ENCODE data around the gene MUC20.

Gene MUC20

GRCh38 chr3:195761123-195761566, 40.4 kb downstream of the MUC20 start:
- Mint-ChIP-seq H3K27ac (no peak overlapping the region), H3K36me3 (ENCODE audit: low read depth) (no peaks in the 10 kb centered on the region), H3K9me3 (no peaks in the 10 kb centered on the region), H3K4me1 (ENCODE audit: low read depth) (peaks cover 11% of the 10 kb centered on the region), H3K4me3 (no peak overlapping the region), H3K27me3 (ENCODE audit: low read depth) (peaks cover 26% of the 10 kb centered on the region)

- Mint-ChIP-seq H3K9me3 (no peaks in the 10 kb centered on the region), H3K27ac (no peak overlapping the region), H3K4me3 (no peak overlapping the region), H3K27me3 (ENCODE audit: low read depth) (peaks cover 26% of the 10 kb centered on the region), H3K36me3 (ENCODE audit: low read depth) (no peaks in the 10 kb centered on the region), H3K4me1 (ENCODE audit: low read depth) (peaks cover 9% of the 10 kb centered on the region)
These were observed 40.9 kb downstream of the MUC20 start for GRCh38 chr3:195761567-195762248.

- Mint-ChIP-seq H3K36me3 (ENCODE audit: low read depth) (no peaks in the 10 kb centered on the region), H3K27me3 (ENCODE audit: low read depth) (peaks cover 22% of the 10 kb centered on the region), H3K9me3 (peaks cover 2% of the 10 kb centered on the region), H3K4me3 (no peak overlapping the region), H3K27ac (no peak overlapping the region), H3K4me1 (ENCODE audit: low read depth) (peaks cover 5% of the 10 kb centered on the region)
These were observed 41.4 kb downstream of the MUC20 start for GRCh38 chr3:195762249-195762585.

- H3K4me3 Mint-ChIP-seq, result no peak overlapping the region
- peaks cover 22% of the 10 kb centered on the region for H3K27me3 Mint-ChIP-seq (ENCODE audit: low read depth)
- H3K9me3 Mint-ChIP-seq, result peaks cover 4% of the 10 kb centered on the region
- no peak overlapping the region for H3K27ac Mint-ChIP-seq
- H3K4me1 Mint-ChIP-seq (ENCODE audit: low read depth), result peaks cover 4% of the 10 kb centered on the region
- no peaks in the 10 kb centered on the region for H3K36me3 Mint-ChIP-seq (ENCODE audit: low read depth)
These were observed 41.8 kb downstream of the MUC20 start for GRCh38 chr3:195762611-195763010.

GRCh38 chr3:195763076-195763830, 42.5 kb downstream of the MUC20 start:
- Mint-ChIP-seq H3K9me3 (peaks cover 4% of the 10 kb centered on the region), H3K27me3 (ENCODE audit: low read depth) (peaks cover 19% of the 10 kb centered on the region), H3K4me3 (no peak overlapping the region), H3K36me3 (ENCODE audit: low read depth) (no peaks in the 10 kb centered on the region), H3K27ac (no peak overlapping the region), H3K4me1 (ENCODE audit: low read depth) (peaks cover 1% of the 10 kb centered on the region)

- peaks cover 19% of the 10 kb centered on the region for H3K27me3 Mint-ChIP-seq (ENCODE audit: low read depth)
- no peak overlapping the region for H3K4me3 Mint-ChIP-seq
- peaks cover 4% of the 10 kb centered on the region for H3K9me3 Mint-ChIP-seq
- no peak overlapping the region for H3K27ac Mint-ChIP-seq
- H3K4me1 Mint-ChIP-seq (ENCODE audit: low read depth), result peaks cover 1% of the 10 kb centered on the region
- no peaks in the 10 kb centered on the region for H3K36me3 Mint-ChIP-seq (ENCODE audit: low read depth)
These were observed 43.4 kb downstream of the MUC20 start for GRCh38 chr3:195763843-195764825.

GRCh38 chr3:195764961-195765706, 44.4 kb downstream of the MUC20 start:
- peaks cover 10% of the 10 kb centered on the region for H3K27me3 Mint-ChIP-seq (ENCODE audit: low read depth)
- no peak overlapping the region for H3K4me3 Mint-ChIP-seq
- H3K27ac Mint-ChIP-seq, result no peak overlapping the region
- H3K9me3 Mint-ChIP-seq, result peaks cover 4% of the 10 kb centered on the region
- H3K4me1 Mint-ChIP-seq (ENCODE audit: low read depth), result peaks cover 1% of the 10 kb centered on the region
- H3K36me3 Mint-ChIP-seq (ENCODE audit: low read depth), result no peaks in the 10 kb centered on the region

GRCh38 chr3:195766671-195767070, 45.9 kb downstream of the MUC20 start:
- Mint-ChIP-seq H3K4me3 (no peak overlapping the region), H3K27ac (no peak overlapping the region), H3K36me3 (ENCODE audit: low read depth) (no peaks in the 10 kb centered on the region), H3K9me3 (peaks cover 4% of the 10 kb centered on the region), H3K4me1 (ENCODE audit: low read depth) (no peaks in the 10 kb centered on the region), H3K27me3 (ENCODE audit: low read depth) (no peaks in the 10 kb centered on the region)

- H3K9me3 Mint-ChIP-seq, result peaks cover 4% of the 10 kb centered on the region
- H3K27ac Mint-ChIP-seq, result no peak overlapping the region
- H3K36me3 Mint-ChIP-seq (ENCODE audit: low read depth), result no peaks in the 10 kb centered on the region
- H3K4me3 Mint-ChIP-seq, result no peak overlapping the region
- H3K27me3 Mint-ChIP-seq (ENCODE audit: low read depth), result no peaks in the 10 kb centered on the region
- H3K4me1 Mint-ChIP-seq (ENCODE audit: low read depth), result peaks cover 2% of the 10 kb centered on the region
These were observed 47.0 kb downstream of the MUC20 start for GRCh38 chr3:195767792-195768191.

GRCh38 chr3:195768414-195768813, 47.6 kb downstream of the MUC20 start:
- Mint-ChIP-seq H3K9me3 (peaks cover 4% of the 10 kb centered on the region), H3K27ac (no peak overlapping the region), H3K36me3 (ENCODE audit: low read depth) (no peaks in the 10 kb centered on the region), H3K27me3 (ENCODE audit: low read depth) (no peaks in the 10 kb centered on the region), H3K4me1 (ENCODE audit: low read depth) (peaks cover 2% of the 10 kb centered on the region), H3K4me3 (no peak overlapping the region)

GRCh38 chr3:195768831-195769303, 48.1 kb downstream of the MUC20 start:
- Mint-ChIP-seq H3K36me3 (ENCODE audit: low read depth) (no peaks in the 10 kb centered on the region), H3K9me3 (peaks cover 4% of the 10 kb centered on the region), H3K27ac (no peak overlapping the region), H3K4me3 (no peak overlapping the region), H3K4me1 (ENCODE audit: low read depth) (peaks cover 2% of the 10 kb centered on the region), H3K27me3 (ENCODE audit: low read depth) (no peaks in the 10 kb centered on the region)

GRCh38 chr3:195769551-195769950, 48.8 kb downstream of the MUC20 start:
- Mint-ChIP-seq H3K27me3 (ENCODE audit: low read depth) (no peaks in the 10 kb centered on the region), H3K4me3 (no peak overlapping the region), H3K4me1 (ENCODE audit: low read depth) (peaks cover 2% of the 10 kb centered on the region), H3K9me3 (peaks cover 4% of the 10 kb centered on the region), H3K27ac (no peak overlapping the region), H3K36me3 (ENCODE audit: low read depth) (no peaks in the 10 kb centered on the region)

GRCh38 chr3:195770081-195770840, 49.5 kb downstream of the MUC20 start:
- Mint-ChIP-seq H3K36me3 (ENCODE audit: low read depth) (no peaks in the 10 kb centered on the region), H3K4me1 (ENCODE audit: low read depth) (peaks cover 2% of the 10 kb centered on the region), H3K9me3 (peaks cover 4% of the 10 kb centered on the region), H3K27me3 (ENCODE audit: low read depth) (no peaks in the 10 kb centered on the region), H3K27ac (no peak overlapping the region), H3K4me3 (no peak overlapping the region)

All from T-helper 1 cell treated with Interleukin-12 subunit alpha and Interleukin-12 subunit beta and Interleukin-4 antibody, amounts not matched to agents 30 μg/mL and 1 μg/mL, for 36 hours (primary cell).